ENCODE data around the gene RTN1.

RTN1 gene

GRCh38 chr14:59832653-59833294, 37.8 kb downstream of the RTN1 start:
- H3K27me3 Mint-ChIP-seq, result peaks cover 46% of the 10 kb centered on the region
- H3K9me3 Mint-ChIP-seq, result no peaks in the 10 kb centered on the region
- H3K27ac Mint-ChIP-seq, result no peak overlapping the region
- no peak overlapping the region for H3K4me3 Mint-ChIP-seq
- no peak for DNase-seq
- no peaks in the 10 kb centered on the region for H3K36me3 Mint-ChIP-seq (ENCODE audit: low read depth)
- H3K4me1 Mint-ChIP-seq (ENCODE audit: low read depth), result no peaks in the 10 kb centered on the region

GRCh38 chr14:59831121-59831730, 39.4 kb downstream of the RTN1 start:
- Mint-ChIP-seq H3K4me3 (no peak overlapping the region), H3K27ac (no peak overlapping the region), H3K36me3 (ENCODE audit: low read depth) (no peaks in the 10 kb centered on the region), H3K27me3 (peaks cover 48% of the 10 kb centered on the region), H3K4me1 (ENCODE audit: low read depth) (no peaks in the 10 kb centered on the region), H3K9me3 (no peaks in the 10 kb centered on the region)
- DNase-seq, result no peak

- H3K9me3 Mint-ChIP-seq, result no peaks in the 10 kb centered on the region
- no peak overlapping the region for H3K27ac Mint-ChIP-seq
- no peaks in the 10 kb centered on the region for H3K36me3 Mint-ChIP-seq (ENCODE audit: low read depth)
- no peak overlapping the region for H3K4me3 Mint-ChIP-seq
- no peaks in the 10 kb centered on the region for H3K4me1 Mint-ChIP-seq (ENCODE audit: low read depth)
- H3K27me3 Mint-ChIP-seq, result peaks cover 43% of the 10 kb centered on the region
- DNase-seq, result no peak
Observed at GRCh38 chr14:59830338-59830734, 40.2 kb downstream of the RTN1 start.

- DNase-seq, result no peak
- Mint-ChIP-seq H3K9me3 (no peaks in the 10 kb centered on the region), H3K27ac (no peak overlapping the region), H3K36me3 (ENCODE audit: low read depth) (no peaks in the 10 kb centered on the region), H3K27me3 (peaks cover 47% of the 10 kb centered on the region), H3K4me1 (ENCODE audit: low read depth) (no peaks in the 10 kb centered on the region), H3K4me3 (no peak overlapping the region)
Observed at GRCh38 chr14:59829469-59830337, 40.9 kb downstream of the RTN1 start.

GRCh38 chr14:59828276-59828675, 42.3 kb downstream of the RTN1 start:
- DNase-seq, result no peak
- H3K4me3 Mint-ChIP-seq, result no peak overlapping the region
- H3K27ac Mint-ChIP-seq, result no peak overlapping the region
- H3K36me3 Mint-ChIP-seq (ENCODE audit: low read depth), result no peaks in the 10 kb centered on the region
- H3K27me3 Mint-ChIP-seq, result peaks cover 49% of the 10 kb centered on the region
- no peaks in the 10 kb centered on the region for H3K9me3 Mint-ChIP-seq
- H3K4me1 Mint-ChIP-seq (ENCODE audit: low read depth), result no peaks in the 10 kb centered on the region

- H3K4me1 Mint-ChIP-seq (ENCODE audit: low read depth), result no peaks in the 10 kb centered on the region
- H3K4me3 Mint-ChIP-seq, result no peak overlapping the region
- no peaks in the 10 kb centered on the region for H3K9me3 Mint-ChIP-seq
- no peaks in the 10 kb centered on the region for H3K36me3 Mint-ChIP-seq (ENCODE audit: low read depth)
- peaks cover 50% of the 10 kb centered on the region for H3K27me3 Mint-ChIP-seq
- no peak overlapping the region for H3K27ac Mint-ChIP-seq
- DNase-seq, result no peak
Observed at GRCh38 chr14:59827401-59827800, 43.2 kb downstream of the RTN1 start.

GRCh38 chr14:59826150-59826549, 44.4 kb downstream of the RTN1 start:
- Mint-ChIP-seq H3K27me3 (peaks cover 54% of the 10 kb centered on the region), H3K4me3 (no peak overlapping the region), H3K36me3 (ENCODE audit: low read depth) (no peaks in the 10 kb centered on the region), H3K4me1 (ENCODE audit: low read depth) (no peaks in the 10 kb centered on the region), H3K27ac (no peak overlapping the region), H3K9me3 (no peaks in the 10 kb centered on the region)
- no peak for DNase-seq

- DNase-seq, result no peak
- H3K36me3 Mint-ChIP-seq (ENCODE audit: low read depth), result no peaks in the 10 kb centered on the region
- H3K9me3 Mint-ChIP-seq, result peaks cover 2% of the 10 kb centered on the region
- H3K4me3 Mint-ChIP-seq, result no peak overlapping the region
- no peak overlapping the region for H3K27ac Mint-ChIP-seq
- H3K4me1 Mint-ChIP-seq (ENCODE audit: low read depth), result no peaks in the 10 kb centered on the region
- peaks cover 34% of the 10 kb centered on the region for H3K27me3 Mint-ChIP-seq
Observed at GRCh38 chr14:59823179-59823578, 47.4 kb downstream of the RTN1 start.

GRCh38 chr14:59819446-59820088, 51.0 kb downstream of the RTN1 start:
- no peak overlapping the region for H3K27ac Mint-ChIP-seq

GRCh38 chr14:59816941-59817340, 53.6 kb downstream of the RTN1 start:
- Mint-ChIP-seq H3K4me3 (no peak overlapping the region), H3K27ac (no peak overlapping the region), H3K9me3 (peaks cover 5% of the 10 kb centered on the region), H3K4me1 (ENCODE audit: low read depth) (no peaks in the 10 kb centered on the region), H3K27me3 (peaks cover 11% of the 10 kb centered on the region), H3K36me3 (ENCODE audit: low read depth) (no peaks in the 10 kb centered on the region)
- no peak for DNase-seq

More at GRCh38 chr14:59819446-59820088, 51.0 kb downstream of the RTN1 start:
- Mint-ChIP-seq H3K4me1 (ENCODE audit: low read depth) (no peaks in the 10 kb centered on the region), H3K27me3 (peaks cover 22% of the 10 kb centered on the region), H3K4me3 (no peak overlapping the region), H3K36me3 (ENCODE audit: low read depth) (no peaks in the 10 kb centered on the region), H3K9me3 (peaks cover 5% of the 10 kb centered on the region)
- DNase-seq, result no peak

GRCh38 chr14:59814988-59815387, 55.6 kb downstream of the RTN1 start:
- Mint-ChIP-seq H3K36me3 (ENCODE audit: low read depth) (no peaks in the 10 kb centered on the region), H3K27ac (no peak overlapping the region), H3K27me3 (peaks cover 14% of the 10 kb centered on the region), H3K9me3 (peaks cover 5% of the 10 kb centered on the region), H3K4me1 (ENCODE audit: low read depth) (no peaks in the 10 kb centered on the region), H3K4me3 (no peak overlapping the region)
- no peak for DNase-seq

- Mint-ChIP-seq H3K27ac (no peak overlapping the region), H3K27me3 (peaks cover 22% of the 10 kb centered on the region), H3K4me1 (ENCODE audit: low read depth) (no peaks in the 10 kb centered on the region), H3K36me3 (ENCODE audit: low read depth) (no peaks in the 10 kb centered on the region), H3K9me3 (no peaks in the 10 kb centered on the region), H3K4me3 (no peak overlapping the region)
- DNase-seq, result no peak
Observed at GRCh38 chr14:59811815-59812214, 58.8 kb downstream of the RTN1 start.

- Mint-ChIP-seq H3K27ac (no peak overlapping the region), H3K9me3 (no peaks in the 10 kb centered on the region), H3K27me3 (peaks cover 19% of the 10 kb centered on the region), H3K36me3 (ENCODE audit: low read depth) (no peaks in the 10 kb centered on the region), H3K4me3 (no peak overlapping the region), H3K4me1 (ENCODE audit: low read depth) (no peaks in the 10 kb centered on the region)
- no peak for DNase-seq
Observed at GRCh38 chr14:59811073-59811472, 59.5 kb downstream of the RTN1 start.

GRCh38 chr14:59803052-59803540, 67.5 kb downstream of the RTN1 start:
- no peaks in the 10 kb centered on the region for H3K4me1 Mint-ChIP-seq (ENCODE audit: low read depth)
- no peaks in the 10 kb centered on the region for H3K36me3 Mint-ChIP-seq (ENCODE audit: low read depth)
- DNase-seq, result no peak
- H3K9me3 Mint-ChIP-seq, result no peaks in the 10 kb centered on the region
- no peak overlapping the region for H3K4me3 Mint-ChIP-seq
- H3K27me3 Mint-ChIP-seq, result peaks cover 19% of the 10 kb centered on the region
- no peak overlapping the region for H3K27ac Mint-ChIP-seq

Data from activated T-cell treated with anti-CD3 and anti-CD28 coated beads, Interleukin-2, amount 50 U/mL, for 24 hours (primary cell).